Measurements from ENCODE around the gene RFT1.

The RFT1 gene

DNA sequence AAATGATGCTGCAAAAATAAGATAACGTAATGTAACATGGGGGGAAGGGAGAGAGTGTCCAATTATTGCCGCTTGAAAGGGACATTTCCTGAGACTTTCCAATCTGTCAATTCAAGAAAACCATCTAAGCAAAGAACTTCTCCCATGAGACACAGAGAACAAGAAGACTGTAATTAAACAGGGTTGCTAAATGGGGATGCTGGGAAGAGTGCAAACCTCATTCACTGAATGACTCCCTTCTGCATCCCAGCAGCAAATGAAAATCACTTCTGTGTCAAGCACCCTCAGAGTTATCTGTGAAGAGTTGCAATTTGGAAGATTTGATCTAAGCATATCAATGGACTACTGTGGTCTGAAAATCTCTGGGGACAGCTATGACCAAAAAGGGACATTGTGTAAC lies 3.6 kb downstream of the RFT1 start:
- DNase-seq (ENCODE audit: low read depth in 2 of 2): no peak

DNA sequence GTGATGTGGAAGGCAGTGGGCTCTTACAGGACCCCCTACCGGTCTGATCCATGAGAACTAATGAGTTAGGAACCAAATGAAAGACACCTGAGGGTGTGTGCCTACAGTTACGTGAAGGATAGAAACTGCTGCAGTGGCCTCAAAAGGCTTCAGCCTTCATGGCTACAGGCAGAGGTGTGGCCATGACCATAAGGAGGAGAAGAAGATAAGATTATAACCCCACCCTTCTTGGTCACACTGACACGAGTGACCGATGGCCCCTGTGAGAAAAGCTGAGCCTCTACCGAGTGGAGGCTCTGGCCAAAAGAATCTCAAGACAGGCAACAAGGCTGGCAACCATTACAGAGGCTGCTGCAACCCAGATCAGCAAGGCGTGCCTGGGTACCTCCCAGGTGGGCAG lies 6.3 kb downstream of the RFT1 start:
- DNase-seq (ENCODE audit: low read depth in 2 of 2): no peak

DNA sequence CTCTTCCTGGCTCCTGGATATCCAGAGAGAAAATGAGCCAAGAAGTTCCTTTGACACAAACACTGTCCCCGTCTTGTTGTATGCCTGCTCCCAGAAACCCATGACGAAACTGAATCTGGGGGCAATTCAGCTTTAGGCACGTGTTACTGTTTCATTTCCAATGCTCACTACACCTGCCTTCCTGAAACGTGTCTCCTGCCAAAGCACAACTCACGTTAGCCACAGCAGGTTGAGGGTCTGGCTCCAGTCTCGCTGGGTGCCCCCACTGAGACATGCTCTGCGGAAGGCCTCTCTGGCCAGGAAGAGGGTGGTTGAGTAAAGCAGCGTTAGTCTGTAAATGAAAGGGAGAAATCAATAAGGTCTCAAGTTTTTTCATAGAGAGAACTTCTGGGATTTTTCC lies 6.7 kb downstream of the RFT1 start:
- DNase-seq (ENCODE audit: low read depth in 2 of 2): no peak

DNA sequence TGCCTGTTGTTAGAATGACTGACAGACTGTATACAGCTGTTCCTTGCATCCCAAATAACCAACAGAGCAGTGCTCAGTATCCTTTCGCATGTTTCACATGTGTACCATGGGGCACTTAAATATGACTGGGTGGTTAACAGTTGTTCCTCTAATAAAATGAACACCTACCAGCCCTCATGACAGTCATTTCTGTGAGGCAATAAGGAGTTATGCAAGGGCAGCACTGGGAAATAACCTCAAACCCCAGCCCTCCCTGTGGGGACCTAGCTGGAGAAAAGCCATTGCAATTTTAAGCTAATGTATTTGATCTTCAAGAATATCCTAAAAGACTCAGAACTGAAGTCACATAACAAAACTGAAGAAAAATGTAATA lies 7.3 kb downstream of the RFT1 start:
- DNase-seq (ENCODE audit: low read depth in 2 of 2): no peak

DNA sequence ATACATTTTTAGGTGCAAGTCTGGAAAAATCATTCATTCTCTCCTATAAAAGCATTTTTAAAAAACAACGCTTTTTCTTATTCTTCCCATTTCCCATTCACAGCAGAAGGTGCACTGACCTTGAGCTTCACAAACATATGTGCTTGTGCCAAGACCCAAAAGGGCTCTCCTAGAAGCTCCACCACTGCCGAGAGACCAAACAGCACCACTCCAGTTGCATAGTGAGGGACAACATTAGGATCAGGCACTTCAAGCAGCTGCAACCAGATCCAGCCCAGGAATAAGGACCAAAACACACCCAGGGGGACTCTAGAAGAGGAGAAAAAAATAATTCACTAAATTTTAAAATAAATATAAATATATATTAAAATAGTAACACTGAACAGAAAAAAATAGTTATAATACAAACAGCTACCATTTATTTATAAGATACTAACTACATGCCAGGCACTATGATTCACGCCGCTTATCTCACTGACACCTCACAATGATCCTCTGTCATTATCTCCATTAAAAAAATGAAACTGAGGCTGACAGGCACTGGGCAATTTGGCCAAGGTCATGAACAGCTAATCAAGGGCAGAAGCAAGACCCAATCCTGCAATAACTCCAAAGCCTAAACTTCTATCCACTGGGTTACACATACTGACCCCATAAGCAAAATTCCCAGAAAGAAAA lies 7.8 kb downstream of the RFT1 start:
- DNase-seq (ENCODE audit: low read depth in 2 of 2): no peak

DNA sequence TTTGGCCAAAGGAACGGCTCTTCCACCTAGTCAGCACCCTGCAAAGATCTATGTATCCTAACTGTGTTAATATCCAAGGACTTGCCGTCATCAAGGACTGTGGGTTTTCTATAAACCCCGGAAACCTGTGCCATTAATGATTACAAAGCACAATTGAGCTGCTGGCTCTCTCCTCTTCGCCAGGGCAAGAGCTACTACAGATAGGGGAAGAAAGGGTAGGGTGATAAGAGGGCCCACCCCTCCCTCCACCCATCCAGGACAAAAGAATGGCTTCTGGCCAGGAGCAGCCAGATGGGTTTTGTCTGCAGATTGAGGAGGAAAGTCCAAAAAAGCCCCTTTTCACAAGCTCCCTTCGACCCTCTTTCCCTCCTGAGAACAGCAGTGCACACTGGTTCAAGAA lies 9.9 kb downstream of the RFT1 start:
- DNase-seq (ENCODE audit: low read depth in 2 of 2): no peak

DNA sequence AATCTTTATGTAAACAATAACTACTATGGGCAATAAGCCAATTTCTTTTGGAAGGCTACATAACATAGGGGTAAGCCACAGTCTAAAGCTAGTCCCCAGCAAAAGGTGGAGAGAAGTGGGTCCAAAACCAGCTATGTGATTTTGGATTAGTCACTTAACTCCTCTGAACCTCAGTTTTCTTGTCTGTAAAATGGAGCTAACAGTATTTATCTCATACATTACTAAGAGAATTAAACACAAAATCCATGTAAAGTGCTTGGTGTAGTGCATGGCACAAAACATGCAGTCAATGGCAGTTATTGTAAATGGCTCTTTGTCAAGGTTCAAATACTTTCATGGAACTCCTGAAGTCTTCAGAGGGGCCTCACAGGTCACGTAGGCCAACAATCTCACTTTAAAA lies 13.3 kb downstream of the RFT1 start:
- no peak for DNase-seq (ENCODE audit: low read depth in 2 of 2)

DNA sequence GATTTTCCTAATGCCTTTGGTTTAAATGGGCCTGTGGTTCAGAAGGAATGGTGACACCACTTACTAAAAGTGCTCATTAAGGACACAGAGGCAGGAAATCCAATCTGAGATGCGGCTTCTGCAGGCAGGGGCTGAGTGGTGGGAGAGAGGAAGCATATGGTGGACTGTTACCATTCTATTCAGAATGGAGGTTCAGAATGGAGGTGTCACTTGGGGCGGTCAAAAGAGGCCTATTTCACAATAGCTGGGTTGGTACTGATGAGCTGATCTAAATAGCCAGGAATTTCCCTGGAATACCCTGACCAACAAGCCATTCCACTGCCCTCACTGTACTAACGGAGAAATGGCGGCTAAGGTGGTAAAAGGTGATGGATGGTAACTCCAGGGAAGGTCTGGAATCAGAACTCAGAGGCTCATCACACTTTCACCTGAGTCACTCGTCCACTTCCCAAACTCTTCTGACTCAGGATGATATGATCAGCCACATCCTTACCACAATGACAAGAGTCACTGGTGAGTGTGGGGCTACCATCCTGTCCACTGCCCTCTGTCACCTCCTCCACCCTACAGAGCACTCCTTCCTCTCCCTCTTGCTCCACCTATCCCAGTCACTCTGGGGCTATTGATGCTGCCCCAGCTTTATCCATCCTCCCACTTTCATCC lies 15.7 kb downstream of the RFT1 start:
- DNase-seq (ENCODE audit: low read depth in 2 of 2): no peak

DNA sequence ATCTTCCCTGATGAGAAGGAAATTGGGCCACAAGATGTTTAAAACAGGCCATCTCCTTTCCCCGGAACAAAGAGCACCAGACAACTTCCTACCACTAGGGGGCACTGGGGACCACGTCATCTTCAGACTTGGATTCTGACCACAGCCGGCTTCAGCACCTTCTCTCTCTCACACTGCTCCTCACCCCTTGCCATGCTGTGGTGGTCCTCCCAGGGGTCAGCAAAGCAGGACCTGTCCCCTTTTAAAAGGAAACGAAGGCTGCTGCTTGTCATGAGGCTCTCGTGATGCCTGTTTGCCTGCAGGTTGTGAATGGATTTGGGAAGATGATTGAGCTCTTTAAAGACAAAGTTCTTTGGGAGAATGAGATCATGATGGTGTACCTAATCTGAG lies 16.2 kb downstream of the RFT1 start:
- peak; percentile 59 to 71 for DNase-seq (ENCODE audit: low read depth in 2 of 2)

DNA sequence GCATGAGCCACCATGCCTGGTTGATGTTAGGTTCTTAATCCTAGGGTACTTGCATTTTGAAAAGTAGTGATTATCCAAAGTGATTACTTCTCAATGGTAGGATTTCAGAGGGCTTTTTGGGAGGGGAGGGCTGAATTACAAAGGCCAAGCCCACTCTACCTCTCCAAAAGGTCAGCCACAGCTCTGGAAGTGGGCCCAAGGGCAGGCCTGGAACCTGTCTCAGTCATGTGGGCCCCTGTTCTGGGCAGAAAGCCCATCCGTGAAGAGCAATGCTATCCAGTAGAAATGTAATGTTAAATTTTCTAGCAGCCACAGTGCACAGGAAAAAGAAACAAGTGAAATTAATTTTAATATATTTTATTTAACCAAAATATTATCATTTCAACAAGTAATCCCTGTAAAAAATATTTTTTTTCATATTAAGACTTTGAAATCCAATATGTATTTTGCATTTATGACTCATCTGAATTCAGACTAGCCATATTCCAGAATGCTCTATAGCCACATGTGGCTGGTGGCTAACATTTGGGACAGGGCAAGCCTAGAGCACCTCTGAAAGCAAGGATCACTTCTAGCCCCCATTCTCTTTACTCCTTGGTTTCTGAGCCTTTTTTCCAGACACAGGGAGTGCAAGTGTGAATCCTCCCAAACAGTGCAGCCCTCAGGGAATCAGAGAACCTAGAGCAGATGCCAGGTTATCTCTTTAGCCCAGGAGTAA lies 16.8 kb downstream of the RFT1 start:
- DNase-seq (ENCODE audit: low read depth in 2 of 2): no peak

DNA sequence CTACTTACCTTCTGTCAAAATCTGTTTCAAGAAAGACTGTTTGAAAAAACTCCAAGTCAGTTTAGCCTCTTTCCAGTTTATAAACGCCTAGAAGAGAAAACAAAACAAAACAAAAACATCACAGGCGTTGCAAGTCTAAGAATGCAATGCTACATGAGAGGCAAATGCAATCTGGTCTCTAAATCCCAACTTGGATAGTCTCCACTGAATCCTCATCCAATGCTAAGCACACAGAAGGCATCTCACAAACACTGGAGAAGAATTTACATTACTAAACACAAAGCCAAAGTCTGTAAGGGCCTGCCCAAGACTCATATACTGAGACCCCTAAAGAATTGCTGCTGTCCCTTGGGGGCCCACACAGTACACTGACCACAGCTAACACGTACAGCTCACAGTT lies 18.4 kb downstream of the RFT1 start:
- DNase-seq (ENCODE audit: low read depth in 2 of 2): no peak

DNA sequence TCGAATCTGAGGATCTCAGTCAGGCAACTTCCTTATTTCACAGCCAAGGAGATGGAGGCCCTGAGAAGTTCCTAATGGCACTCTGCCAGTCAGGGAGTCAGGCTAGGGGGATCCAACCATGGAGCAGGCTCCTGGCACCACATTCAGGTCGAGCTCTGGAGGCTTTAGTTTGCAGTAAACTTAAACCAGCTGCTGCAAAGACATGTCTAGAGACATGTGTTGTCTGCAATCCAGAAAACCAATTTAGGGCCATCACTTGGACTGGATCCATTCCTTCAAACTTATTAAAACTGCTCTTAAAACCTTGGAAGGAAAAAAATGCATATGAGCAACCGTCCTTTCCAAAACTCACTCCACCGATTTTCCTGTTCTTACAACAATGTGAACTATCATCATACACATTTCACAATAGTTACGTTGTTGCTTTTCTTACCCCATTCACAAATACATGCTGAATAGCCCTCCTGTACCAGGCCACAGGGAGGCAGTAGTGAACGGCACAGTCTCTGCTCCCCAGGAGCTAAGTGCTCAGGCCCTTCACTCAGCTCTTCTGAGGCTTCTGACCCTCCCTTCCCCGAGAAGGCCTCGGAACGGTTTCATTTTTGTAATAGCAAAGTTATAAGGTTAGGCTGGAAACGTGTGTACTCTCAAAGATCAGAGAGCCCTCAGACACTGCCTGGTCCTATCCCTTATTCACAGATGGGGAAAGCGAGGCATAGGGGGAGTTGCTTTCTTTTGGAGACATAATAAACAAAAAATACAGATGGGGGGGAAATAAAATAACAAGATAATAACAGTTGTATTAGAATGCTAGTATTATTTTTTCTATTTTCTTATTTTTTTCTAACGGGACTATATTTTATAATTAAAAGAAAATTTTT lies 20.1 kb downstream of the RFT1 start:
- no peak for DNase-seq (ENCODE audit: low read depth in 2 of 2)

DNA sequence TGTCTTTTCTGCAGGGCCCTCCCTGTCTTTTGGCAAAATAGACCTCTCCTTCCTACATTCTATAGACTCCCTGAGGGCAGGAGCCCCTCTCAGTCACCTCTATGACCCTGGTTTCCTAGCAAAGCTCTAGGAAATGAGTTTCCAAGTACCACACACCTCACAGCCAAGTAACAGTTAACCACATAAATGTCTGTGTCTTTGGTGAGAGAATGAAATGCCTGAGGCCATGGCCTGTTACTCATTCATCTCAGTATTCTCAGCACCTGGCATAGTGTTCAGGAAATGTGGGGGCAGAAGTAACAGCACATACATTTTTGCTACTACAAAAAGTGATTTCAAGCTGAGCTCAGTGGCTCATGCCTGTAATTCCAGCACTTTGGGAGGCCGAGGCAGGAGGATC lies 21.0 kb downstream of the RFT1 start:
- DNase-seq (ENCODE audit: low read depth in 2 of 2): no peak

DNA sequence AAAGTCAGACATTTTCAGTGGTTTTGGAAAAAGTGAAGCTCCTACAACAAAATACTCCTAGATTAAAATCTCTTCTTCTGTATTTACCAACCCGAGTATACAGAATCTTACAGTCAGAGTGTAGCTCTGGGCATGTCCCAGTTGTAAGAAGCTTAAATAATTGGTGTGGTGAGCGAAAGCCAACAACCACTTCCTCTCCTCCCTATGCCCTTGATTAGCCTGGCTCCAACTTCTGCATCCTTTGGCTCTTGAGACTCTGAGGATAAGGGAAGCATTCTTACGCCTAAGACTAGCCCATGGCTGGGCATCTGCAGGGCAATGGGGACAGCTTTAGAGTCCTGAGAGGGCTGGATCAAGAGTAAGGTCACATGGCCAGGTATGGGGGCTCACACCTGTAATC lies 25.5 kb downstream of the RFT1 start:
- DNase-seq (ENCODE audit: low read depth in 2 of 2): no peak

DNA sequence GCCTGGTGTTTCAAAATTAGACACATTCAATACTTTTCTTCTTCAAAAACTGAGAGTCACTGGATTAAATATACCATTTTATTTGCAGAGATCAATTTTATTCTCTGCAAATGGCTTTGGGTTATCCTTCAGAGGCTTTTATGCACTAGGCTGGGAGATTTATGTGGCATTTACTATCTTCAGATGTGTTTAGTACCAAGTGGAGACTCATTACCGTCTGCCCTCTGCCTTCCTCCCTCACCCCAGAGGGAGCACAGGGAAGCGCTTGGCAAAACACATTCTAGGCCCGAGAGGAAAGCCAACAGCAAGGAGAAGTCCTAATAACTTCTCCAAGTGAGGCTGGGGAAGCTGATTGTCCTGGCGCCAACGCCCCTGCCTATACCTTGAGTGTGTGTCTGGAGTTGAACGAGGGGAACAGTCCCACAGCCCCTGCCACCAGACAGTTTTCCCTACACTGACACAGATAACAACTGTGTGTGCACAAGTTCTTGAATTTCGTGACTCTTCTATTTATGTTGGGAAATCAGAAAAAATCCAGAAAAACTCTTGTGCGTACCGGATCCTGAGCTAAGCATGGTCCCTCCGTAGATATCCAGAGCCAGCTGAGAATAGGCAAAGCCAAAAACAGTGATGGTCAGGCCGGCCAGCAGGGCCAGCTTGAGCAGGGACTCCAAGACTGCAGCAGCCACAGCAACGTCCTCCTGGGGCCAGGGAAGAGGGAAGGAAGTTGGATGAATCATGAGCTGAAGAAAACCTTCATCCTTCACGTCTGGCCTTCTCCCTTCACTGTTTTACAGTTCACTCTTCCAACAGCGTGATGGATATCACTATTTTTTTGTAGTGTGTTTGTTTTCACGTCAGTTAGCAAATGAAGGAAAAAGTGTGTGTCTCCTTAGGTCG lies 26.6 kb downstream of the RFT1 start:
- no peak for DNase-seq (ENCODE audit: low read depth in 2 of 2)

DNA sequence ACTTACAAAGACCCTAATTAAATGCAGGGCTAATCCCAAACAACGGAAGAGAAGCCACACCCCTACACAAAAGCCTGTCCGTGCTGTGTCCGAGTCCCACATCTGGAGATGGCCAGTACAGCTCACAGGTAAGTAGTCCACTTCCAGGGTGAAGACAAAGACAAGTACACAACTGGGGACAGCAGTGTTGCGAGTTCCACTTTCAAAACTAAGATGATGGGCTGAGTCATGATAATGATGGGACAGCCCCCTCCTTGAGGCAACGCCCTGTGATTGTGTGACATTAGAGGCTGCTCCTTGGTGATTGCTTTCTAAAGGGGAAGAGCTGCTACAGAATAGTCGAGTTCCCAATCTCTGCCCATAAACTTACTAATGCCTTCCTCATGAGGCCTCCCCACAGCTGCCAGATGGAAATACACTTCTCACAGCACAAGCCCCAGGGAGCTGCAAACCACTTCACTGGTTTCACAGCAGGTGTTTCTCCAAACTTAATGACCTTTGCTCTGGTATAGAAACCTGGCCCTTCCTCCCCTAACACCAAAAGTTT lies 27.6 kb downstream of the RFT1 start:
- DNase-seq (ENCODE audit: low read depth in 2 of 2): peak in 1 of 2 donors; percentile 8

DNA sequence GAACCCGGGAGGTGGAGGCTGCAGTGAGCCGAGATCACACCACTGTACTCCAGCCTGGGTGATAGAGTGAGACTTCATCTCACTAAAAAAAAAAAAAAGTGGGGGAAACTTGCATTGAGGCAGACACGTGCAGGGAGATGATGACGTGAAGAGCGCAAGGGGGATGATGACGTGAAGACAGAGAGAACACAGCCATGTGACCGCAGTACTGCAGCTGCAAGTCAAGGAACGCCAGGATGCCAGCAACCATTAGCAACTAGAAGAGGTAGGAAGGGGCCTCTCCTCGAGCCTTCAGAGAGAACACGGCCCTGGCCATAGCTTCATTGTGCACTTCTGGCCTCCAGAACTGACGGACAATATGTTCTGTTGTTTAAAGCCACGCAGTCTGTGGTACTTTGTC lies 28.3 kb downstream of the RFT1 start:
- no peak for DNase-seq (ENCODE audit: low read depth in 2 of 2)

DNA sequence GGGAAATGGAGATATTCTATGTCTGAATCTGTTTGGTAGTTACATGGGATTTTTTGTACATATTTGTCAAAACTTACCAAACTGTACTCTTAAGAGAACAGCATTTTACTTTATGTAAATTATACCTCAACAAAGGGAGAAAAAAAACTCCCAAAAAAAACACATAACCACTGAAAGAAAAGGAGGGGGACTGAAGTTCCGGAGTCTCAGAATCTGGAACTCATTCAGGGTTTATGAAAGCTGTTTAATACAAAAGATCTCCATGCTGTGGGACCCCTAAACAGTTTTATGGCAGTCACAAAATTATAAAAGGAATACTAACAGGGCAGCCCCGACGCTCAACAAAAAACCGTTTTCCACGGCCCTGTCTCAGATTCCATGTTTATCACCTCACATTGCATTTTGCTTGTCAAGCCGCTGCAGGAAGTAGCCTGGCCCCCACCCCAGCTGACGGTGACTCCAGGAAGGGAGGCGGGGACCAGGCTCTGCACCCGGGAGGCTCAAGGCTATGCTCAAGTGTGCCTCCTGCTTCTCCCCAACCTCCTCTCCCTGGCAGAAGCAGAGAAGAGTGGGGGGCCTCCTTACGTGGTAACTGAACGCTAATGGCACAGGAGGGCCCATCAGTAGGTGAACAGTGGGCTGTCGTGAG lies 29.3 kb downstream of the RFT1 start:
- DNase-seq (ENCODE audit: low read depth in 2 of 2): no peak

DNA sequence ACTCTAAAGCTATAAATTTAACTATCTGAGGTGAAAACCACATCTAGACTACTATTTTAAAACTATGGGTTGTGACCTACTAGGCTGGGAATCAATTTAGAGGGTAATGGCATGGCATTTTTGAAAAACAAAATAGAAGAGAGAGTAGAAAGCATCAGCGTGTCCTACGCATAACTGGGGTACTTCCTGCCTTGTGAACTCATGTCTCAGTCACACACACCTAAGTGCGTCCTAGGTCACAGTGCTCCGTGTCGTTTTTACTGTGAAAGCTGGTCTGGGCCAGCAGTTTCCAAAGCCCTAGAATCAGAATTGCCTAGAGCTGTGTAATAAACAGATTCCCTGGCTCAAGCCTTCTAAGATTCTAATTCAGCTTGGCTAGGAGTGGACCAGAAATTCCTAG lies 32.3 kb downstream of the RFT1 start:
- DNase-seq (ENCODE audit: low read depth in 2 of 2): no peak

DNA sequence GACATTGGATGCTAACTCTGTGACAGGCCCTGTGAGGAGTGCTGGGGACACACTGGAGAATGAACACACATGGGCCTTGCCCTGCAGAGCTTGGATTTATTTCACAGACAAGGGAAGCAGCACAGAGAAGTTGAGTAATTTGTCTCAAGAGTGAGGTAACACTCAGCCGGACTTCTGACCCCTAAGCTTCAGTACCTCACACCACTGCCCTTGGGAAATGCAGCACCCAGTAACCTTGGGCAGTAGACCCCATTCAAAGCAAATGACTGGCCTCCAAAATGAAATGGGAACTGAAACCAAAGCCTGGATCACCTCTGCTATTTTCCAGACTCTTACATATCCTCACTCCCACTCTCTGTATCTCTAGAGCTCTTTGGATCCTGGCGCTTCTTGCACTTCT lies 37.3 kb downstream of the RFT1 start:
- DNase-seq (ENCODE audit: low read depth in 2 of 2): no peak

DNA sequence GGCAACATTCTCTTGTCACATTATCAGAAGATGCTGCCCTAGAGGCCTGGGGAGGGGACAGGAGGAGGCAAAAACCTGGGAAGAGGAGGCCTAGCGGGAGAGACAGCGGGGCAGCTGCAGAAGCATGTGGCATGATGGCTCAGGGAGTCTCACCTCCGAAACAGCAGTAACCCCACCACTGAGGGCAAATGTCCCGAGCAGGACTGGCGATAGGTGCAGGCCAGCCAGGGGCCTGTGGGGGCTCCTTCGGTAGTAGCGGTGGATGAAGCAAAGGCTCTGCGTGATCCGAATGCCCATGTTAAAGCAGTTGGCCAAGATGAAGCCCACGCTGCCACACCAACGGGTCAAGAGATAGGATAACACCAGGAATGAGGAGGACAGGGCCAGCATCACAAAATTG lies 38.0 kb downstream of the RFT1 start:
- DNase-seq (ENCODE audit: low read depth in 2 of 2): no peak
